Ovary (tissue), 9 donors: ENCODE results near the gene RAB43. TPM values are rescaled to one million over a fixed set of nuclear protein-coding genes. Genes with fewer than 3 reads are reported as not detected.

ENCODE experiments used
- DNase-seq, 5 donors: peaks; one replicate each; pipeline ENCODE4 v3.0.0-alpha.2; 2019 to 2020
- H3K27ac ChIP-seq, 2 donors: fragments of 200-600 bp; one replicate each; pipeline versions ENCODE4 v1.5.1 to v1.8.0; 2019 to 2022
- H3K27me3 ChIP-seq: fragments of 200-600 bp; one replicate; pipeline ENCODE4 v1.8.0; 2022
- H3K36me3 ChIP-seq: fragments of 200-600 bp; sonication (generic); one replicate; pipeline ENCODE4 v1.5.1; 2019
- H3K4me1 ChIP-seq: one replicate; pipeline ENCODE4 v1.8.1; 2013; ENCODE audit warnings: mild to moderate bottlenecking, moderate library complexity; ENCODE audit not compliant: insufficient read depth
- H3K4me3 ChIP-seq: fragments of 200-600 bp; sonication (generic); one replicate; pipeline ENCODE4 v1.5.1; 2017
- H3K9me3 ChIP-seq, 2 donors: fragments of 200-600 bp in 1 of 2; sonication (generic) in 1 of 2; one replicate each; pipeline versions ENCODE4 v1.5.1 to v1.8.1; 2013 to 2019; ENCODE audit warnings: mild to moderate bottlenecking in 1 of 2, moderate library complexity in 1 of 2
- EP300 ChIP-seq: sonication (generic); formaldehyde crosslinking; IDR thresholded peaks from one replicate; pipeline ENCODE4 v1.6.1; 2017; ENCODE audit warnings: antibody characterized with exemption
- POLR2A ChIP-seq: fragments of 450-650 bp; IDR thresholded peaks from one replicate; pipeline ENCODE4 v1.6.1; 2017; ENCODE audit warnings: antibody characterized with exemption, mild to moderate bottlenecking, moderate library complexity
- WGBS, 3 donors: extraction: QIAGEN DNeasy Blood & Tissue Kit in 1 of 3; methylation state at CpG; one replicate each; pipeline versions ENCODE4 v1.1.5 to v1.1.7; 2013 to 2017; 5-methylcytosine and 5-hydroxymethylcytosine counted together
- intact Hi-C, 4 donors: fragments of 100-400 bp; cut with DNase I; formaldehyde crosslinking; loops; one replicate each; pipeline versions ENCODE4 v1.11.0 to v1.15.1; 2022 to 2023
- polyA plus RNA-seq, 2 donors: library from polyadenylated mRNA; stranded (reverse); fragments of 200-250 nt in 1 of 2; fragments of 350-450 nt in 1 of 2; fragmentation: Illumina TruSeq in 1 of 2; extraction: RNeasy Lipid Tissue Mini Kit (QIAGEN cat#74804) in 1 of 2; gene quantifications; one replicate each; pipeline ENCODE4 v1.2.3, GENCODE V29; 2013 to 2014
- total RNA-seq, 7 donors: library from RNA; depleted of rRNA in 2 of 7; stranded (reverse); fragments of >200 nt in 2 of 7; fragmentation: NEBNext Ultra II Directional in 3 of 7; extraction: Animal tissue kit (Norgen Biotek cat#: 25700) in 3 of 7; gene quantifications; one replicate each; pipeline versions ENCODE4 v1.1.0 to v1.2.4, GENCODE V29; 2016 to 2023
- TF ChIP-seq, protein P1 (sequence below), 3 donors: fragments of 450-650 bp in 2 of 3; fragments of 200-600 bp in 1 of 3; IDR thresholded peaks; one replicate each; pipeline versions ENCODE4 v1.5.1 to v1.8.0; 2016 to 2022; ENCODE audit warnings: antibody characterized with exemption in 3 of 3, mild to moderate bottlenecking in 1 of 3
- donor health status: DM: no; HTN: no; CAD: no; lungs with moderate emphysema.
- donor health status: DM: no; HTN: no; CAD: no.
- donor health status: Bipolar disorder and iron deficiency.
- donor health status: DM: yes; HTN: yes; CAD: no.
- donor health status: DM: no; HTN: no; CAD: no.
- donor health status: DM: yes; HTN: yes; CAD: no.

Gene RAB43
- total and polyA plus RNA-seq, 9 donors: 0.88 to 37.7 (median 23.4) TPM

GRCh38 chr3:129038121-129038855 is 83.3 kb downstream of the RAB43 start:
- Histone ChIP-seq H3K4me1 (no peaks in the 10 kb centered on the region), H3K27ac (no peak overlapping the region), H3K9me3 (no peaks in the 10 kb centered on the region), H3K27me3 (no peaks in the 10 kb centered on the region), H3K4me3 (no peak overlapping the region), H3K36me3 (no peaks in the 10 kb centered on the region)
- WGBS, 3 donors: 80 to 91% (median 88%) methylated on average over 10 of the region's 10 CpGs
- intact Hi-C loops: no loop called here
- DNase-seq: peak in 2 of 5 donors; percentile 7 to 25
- no peak for TF ChIP-seq EP300
- TF ChIP-seq POLR2A: no peak
- TF ChIP-seq, protein P1, sequence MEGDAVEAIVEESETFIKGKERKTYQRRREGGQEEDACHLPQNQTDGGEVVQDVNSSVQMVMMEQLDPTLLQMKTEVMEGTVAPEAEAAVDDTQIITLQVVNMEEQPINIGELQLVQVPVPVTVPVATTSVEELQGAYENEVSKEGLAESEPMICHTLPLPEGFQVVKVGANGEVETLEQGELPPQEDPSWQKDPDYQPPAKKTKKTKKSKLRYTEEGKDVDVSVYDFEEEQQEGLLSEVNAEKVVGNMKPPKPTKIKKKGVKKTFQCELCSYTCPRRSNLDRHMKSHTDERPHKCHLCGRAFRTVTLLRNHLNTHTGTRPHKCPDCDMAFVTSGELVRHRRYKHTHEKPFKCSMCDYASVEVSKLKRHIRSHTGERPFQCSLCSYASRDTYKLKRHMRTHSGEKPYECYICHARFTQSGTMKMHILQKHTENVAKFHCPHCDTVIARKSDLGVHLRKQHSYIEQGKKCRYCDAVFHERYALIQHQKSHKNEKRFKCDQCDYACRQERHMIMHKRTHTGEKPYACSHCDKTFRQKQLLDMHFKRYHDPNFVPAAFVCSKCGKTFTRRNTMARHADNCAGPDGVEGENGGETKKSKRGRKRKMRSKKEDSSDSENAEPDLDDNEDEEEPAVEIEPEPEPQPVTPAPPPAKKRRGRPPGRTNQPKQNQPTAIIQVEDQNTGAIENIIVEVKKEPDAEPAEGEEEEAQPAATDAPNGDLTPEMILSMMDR (IDR thresholded peaks at IDR 0.05): no peak

Other genes starting within 250 kb of the RAB43 start
- gene ACAD9, start 242.2 kb downstream of the RAB43 start, total RNA-seq: 10 to 100 TPM; 32.7 to 51.7 (median 39.0) TPM
- 10 to 100 TPM; 21.8 to 23.0 TPM for gene ACAD9, start 242.2 kb downstream of the RAB43 start, polyA plus RNA-seq
- 1 to 10 TPM in 5 of 7 donors, under 1 TPM in 2; 0.89 to 3.5 (median 1.4) TPM for gene CFAP92, start 127.7 kb downstream of the RAB43 start, total RNA-seq
- 1 to 10 TPM; 1.5 to 3.8 TPM for gene CFAP92, start 127.7 kb downstream of the RAB43 start, polyA plus RNA-seq
- gene EFCC1, start 120.5 kb downstream of the RAB43 start, total RNA-seq: 10 to 100 TPM in 1 of 7 donors, 1 to 10 TPM in 6; 3.7 to 15.5 (median 7.8) TPM
- 10 to 100 TPM in 1 of 2 donors, 1 to 10 TPM in 1; 5.2 to 11.2 TPM for gene EFCC1, start 120.5 kb downstream of the RAB43 start, polyA plus RNA-seq
- not detected for gene GP9, start 61.0 kb downstream of the RAB43 start, total RNA-seq
- not detected for gene GP9, start 61.0 kb downstream of the RAB43 start, polyA plus RNA-seq
- gene ISY1, start 39.3 kb upstream of the RAB43 start, total RNA-seq: 10 to 100 TPM; 13.1 to 36.6 (median 28.5) TPM
- gene ISY1, start 39.3 kb upstream of the RAB43 start, polyA plus RNA-seq: 10 to 100 TPM; 31.7 to 45.3 TPM
- 100 to 1,000 TPM; 383 to 530 (median 467) TPM for gene CNBP, start 62.1 kb upstream of the RAB43 start, total RNA-seq
- 100 to 1,000 TPM; 408 to 540 TPM for gene CNBP, start 62.1 kb upstream of the RAB43 start, polyA plus RNA-seq
- gene COPG1, start 127.8 kb upstream of the RAB43 start, total RNA-seq: 100 to 1,000 TPM in 5 of 7 donors, 10 to 100 TPM in 2; 49.2 to 147 (median 115) TPM
- 100 to 1,000 TPM in 1 of 2 donors, 10 to 100 TPM in 1; 62.6 to 133 TPM for gene COPG1, start 127.8 kb upstream of the RAB43 start, polyA plus RNA-seq
- gene HMCES, start 157.1 kb upstream of the RAB43 start, total RNA-seq: 10 to 100 TPM; 15.5 to 44.5 (median 35.2) TPM
- gene HMCES, start 157.1 kb upstream of the RAB43 start, polyA plus RNA-seq: 10 to 100 TPM; 27.5 to 44.3 TPM